NCI-H774 (cell line): ENCODE data around the gene PLA2G4F.
"Not testable (repeated sequence)": the region's sequence is repeated elsewhere in the genome, so short reads cannot be mapped to it uniquely, and the experiment has no call there.

Experiments
- DNase-seq: peaks from one replicate; lab custom pipeline; 2025; lab: John Stamatoyannopoulos, UW

Gene PLA2G4F

GRCh38 chr15:42097018-42097417, 59.4 kb downstream of the PLA2G4F start:
- DNase-seq: no peak

DNA sequence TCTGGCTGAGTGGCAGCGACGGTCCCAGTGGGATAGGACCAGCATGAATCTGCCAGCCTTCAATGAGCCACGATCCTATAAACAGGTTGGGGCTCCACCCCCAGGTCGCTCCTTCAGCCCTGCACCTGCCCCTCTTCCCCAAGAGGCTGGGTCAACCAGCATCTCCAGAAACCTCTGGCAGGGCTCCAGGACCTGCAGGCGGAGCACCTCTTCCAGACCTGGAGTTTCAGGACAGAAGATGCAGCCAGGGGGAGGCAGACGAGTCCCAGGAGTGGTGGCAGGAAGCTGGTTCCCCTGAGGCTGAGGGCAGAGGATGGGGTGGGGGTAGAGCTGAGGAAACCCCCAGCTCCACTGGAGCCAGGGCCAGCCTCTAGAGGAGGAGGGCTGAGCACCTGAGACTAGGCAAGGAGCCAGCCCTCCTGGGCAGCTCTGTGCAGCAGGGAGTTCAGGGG, 61.9 kb downstream of the PLA2G4F start, which contains the start of gene PLA2G4D:
Gene PLA2G4D (minus strand): TSS at position 51 of the 452 bp plus-strand sequence. CDS start 103 bp downstream, outside the sequence.
- peak; percentile 65 for DNase-seq

DNA sequence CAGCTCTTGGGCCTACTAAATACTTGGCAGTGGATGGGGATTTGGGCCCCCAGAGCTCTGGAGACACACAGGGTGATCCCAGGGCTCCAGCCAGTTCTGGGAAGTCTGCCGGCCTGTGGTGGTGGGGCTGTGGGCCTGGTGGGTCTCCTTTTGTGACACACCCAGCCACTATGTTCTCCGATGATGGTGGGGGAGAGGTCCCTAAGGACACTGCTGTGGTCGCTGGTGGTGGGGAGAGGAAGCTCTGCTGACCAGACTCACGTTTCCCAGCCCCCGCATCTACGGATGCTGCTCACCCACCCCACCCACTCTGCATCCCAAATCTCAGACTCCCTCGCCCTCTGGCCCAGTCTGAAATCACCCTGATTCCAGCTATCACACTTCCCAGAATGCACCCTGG, 62.5 kb downstream of the PLA2G4F start:
- no peak for DNase-seq

- no peak for DNase-seq
These were observed 63.8 kb downstream of the PLA2G4F start for GRCh38 chr15:42092398-42093318.

GRCh38 chr15:42091753-42092397, 64.6 kb downstream of the PLA2G4F start:
- DNase-seq: not testable (repeated sequence)

GRCh38 chr15:42090781-42091180, 65.7 kb downstream of the PLA2G4F start:
- no peak for DNase-seq

DNA sequence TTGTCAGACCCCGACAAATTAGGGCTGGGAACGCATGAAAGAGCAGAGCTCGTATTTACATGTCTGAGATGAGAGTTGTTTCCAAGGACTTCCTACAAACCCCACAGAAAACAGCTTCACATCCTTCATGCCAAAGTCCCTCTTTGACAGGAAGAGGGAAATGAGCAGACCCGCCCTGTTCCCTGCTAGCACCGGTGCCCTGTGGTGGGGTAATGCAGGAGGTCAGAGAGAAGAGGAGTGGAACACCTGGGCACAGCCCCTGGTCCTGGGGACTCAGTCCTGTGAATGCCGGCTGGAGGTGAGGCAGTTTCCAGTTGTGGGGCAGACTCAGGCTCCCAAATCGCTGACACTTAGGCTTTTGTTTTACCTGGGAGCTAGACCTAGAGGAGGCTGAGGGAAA, 66.1 kb downstream of the PLA2G4F start:
- DNase-seq: no peak

DNA sequence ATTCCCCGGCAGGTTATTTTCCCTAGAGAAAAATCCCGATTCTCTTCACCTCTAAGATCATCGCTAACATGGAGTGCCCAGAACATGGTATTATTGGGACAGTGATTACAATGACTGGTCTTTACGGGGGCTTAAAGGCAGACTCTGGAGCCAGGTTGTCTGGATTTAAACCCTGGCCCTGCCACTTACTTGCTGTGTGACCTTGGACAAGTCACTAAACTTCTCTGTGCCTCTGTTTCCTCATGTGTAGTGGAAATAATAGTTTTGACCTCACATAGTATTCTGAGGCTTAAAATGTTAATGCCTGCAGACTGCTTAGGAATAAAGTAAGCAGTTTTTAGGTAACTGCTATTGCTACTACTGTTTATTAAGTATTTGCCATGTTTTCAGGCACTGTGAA, 66.5 kb downstream of the PLA2G4F start:
- DNase-seq: no peak
